Fibroblast of villous mesenchyme (primary cell): ENCODE results near the gene TIMP4. TPM values are rescaled to one million over a fixed set of nuclear protein-coding genes. Genes with fewer than 3 reads are reported as not detected.

ENCODE experiments used
- DNase-seq: peaks from one replicate; pipeline ENCODE4 v3.0.0-alpha.2; 2010; ENCODE audit warnings: low read depth
- H3K4me3 ChIP-seq: 2 replicates; pipeline ENCODE4 v1.5.1; 2011; ENCODE audit warnings: low read depth, mild to moderate bottlenecking, low read length
- total RNA-seq: library from RNA; depleted of rRNA; stranded (reverse); fragments of >200 nt; gene quantifications from 2 replicates; pipeline ENCODE4 v1.2.3, GENCODE V29; 2012
- TF ChIP-seq, protein P1 (sequence below): IDR thresholded peaks from 2 replicates; pipeline ENCODE4 v1.5.1; 2012; ENCODE audit warnings: low read depth, mild to moderate bottlenecking, low read length; ENCODE audit not compliant: insufficient read depth

Gene TIMP4
- total RNA-seq, 1 donor: 1.3 TPM

DNA sequence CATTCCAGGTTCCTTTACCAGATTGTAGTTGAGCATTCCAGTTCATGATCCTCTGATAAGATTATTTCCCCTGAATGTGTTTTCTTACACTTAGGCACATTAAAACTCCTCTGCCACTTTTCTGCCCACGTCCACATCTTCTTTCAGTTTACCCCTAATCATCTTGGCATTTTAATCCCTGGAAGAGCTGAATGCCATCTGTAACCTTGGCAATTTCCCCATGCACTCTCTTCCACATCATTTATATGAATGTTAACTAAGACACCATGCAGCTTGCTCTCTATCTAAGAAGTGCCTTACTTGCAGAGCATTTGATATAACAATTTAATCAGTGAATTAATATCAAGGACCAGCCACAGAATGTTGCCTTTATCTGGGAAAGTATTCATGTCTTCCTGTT is 25.8 kb downstream of the TIMP4 start:
- no peak for DNase-seq
- TF ChIP-seq, protein P1, sequence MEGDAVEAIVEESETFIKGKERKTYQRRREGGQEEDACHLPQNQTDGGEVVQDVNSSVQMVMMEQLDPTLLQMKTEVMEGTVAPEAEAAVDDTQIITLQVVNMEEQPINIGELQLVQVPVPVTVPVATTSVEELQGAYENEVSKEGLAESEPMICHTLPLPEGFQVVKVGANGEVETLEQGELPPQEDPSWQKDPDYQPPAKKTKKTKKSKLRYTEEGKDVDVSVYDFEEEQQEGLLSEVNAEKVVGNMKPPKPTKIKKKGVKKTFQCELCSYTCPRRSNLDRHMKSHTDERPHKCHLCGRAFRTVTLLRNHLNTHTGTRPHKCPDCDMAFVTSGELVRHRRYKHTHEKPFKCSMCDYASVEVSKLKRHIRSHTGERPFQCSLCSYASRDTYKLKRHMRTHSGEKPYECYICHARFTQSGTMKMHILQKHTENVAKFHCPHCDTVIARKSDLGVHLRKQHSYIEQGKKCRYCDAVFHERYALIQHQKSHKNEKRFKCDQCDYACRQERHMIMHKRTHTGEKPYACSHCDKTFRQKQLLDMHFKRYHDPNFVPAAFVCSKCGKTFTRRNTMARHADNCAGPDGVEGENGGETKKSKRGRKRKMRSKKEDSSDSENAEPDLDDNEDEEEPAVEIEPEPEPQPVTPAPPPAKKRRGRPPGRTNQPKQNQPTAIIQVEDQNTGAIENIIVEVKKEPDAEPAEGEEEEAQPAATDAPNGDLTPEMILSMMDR: no peak
- no peak overlapping the region for H3K4me3 ChIP-seq

DNA sequence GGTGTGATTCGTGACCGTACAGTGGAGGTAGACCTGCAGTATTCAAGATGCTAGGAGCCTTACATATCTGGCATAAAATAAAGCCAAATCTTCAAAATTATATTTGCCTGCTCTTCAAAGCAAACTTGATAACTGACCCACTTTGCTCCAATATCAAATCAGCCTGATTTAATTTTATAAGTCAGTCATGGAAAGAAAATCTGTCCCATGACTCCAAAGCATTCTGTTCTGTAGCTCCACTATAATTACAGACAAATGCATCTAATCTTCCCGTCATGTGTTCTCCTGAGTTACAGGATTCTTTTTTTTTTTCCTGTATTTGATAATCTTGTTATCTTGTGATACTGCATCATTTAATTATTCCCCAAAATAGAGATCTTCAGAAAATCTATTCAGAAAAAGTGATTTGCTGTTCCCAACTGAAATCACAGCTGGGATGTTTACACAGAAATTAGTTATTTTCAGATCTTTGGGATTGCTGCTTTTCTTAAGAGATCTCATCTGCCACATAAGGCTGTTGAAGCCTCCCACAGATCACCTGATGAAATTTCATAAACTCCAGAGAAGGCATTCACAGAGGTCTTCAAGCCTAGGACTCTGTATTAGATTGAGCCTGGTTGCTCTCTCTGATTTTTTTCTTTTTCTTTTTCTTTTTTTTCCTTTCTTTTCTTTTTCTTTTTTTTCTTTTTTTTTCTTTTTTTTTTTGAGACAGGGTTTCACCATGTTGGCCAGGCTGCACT is 27.2 kb downstream of the TIMP4 start:
- no peak for DNase-seq
- H3K4me3 ChIP-seq: no peak overlapping the region
- TF ChIP-seq, protein P1: no peak

DNA sequence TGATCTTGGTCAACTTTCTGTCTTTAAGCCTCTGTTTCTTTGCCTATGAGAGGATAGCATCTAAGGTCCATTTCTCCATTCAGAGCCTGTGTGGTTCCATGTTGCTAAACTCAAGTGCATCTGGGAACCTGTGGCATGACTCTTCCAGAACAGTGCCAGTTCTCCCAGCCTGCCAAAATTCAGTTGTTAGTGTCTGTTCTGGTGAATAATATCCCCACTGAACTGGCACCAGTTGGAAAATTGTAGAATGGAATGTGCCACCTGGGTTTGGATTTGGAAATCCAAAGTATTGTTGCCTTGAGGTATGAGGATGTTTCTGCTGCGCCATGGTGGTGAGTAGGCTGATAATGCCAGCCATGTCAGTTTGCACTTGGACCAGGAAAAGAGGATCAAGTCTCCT is 31.3 kb downstream of the TIMP4 start:
- DNase-seq: no peak
- TF ChIP-seq, protein P1: no peak
- no peak overlapping the region for H3K4me3 ChIP-seq

DNA sequence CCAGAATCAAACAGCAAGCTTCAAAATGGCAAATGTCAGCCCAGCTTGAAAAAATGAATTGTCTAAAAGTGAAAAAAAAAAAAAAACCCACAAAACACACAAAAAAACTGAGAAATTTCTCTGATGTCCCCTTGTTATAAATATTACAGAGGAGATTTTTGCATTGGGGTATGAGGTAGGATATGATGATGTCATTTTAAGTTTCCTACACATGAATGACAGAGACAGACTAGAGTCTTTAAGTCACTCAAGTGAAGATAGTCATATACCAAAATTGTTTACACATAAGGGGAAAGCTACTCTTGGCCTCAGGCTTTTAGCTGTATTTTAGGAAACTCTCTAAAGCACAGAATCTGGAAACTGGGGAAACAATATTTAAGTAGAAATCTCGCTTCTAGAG is 32.9 kb downstream of the TIMP4 start:
- DNase-seq: no peak
- TF ChIP-seq, protein P1: no peak
- H3K4me3 ChIP-seq: no peak overlapping the region

DNA sequence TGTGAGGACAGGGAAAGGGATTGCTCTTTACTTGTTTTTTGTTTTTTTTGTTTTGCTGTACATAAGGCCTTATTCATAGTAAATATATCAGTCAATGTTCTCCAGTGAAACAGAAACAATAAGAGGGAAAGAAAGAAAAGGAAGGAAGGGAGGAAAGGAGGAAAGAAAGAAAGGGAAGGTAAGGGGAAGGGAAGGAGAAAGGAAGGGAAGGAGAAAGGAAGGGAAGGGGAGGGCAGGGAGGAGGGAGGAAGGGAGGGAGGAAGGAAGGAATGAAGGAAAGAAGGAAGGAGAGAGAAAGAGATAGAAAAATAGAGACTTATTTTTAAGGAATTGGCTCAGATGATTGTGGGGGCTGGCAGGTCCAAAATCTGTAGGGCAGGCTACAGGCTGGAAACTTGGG is 37.2 kb downstream of the TIMP4 start:
- TF ChIP-seq, protein P1: no peak
- no peak overlapping the region for H3K4me3 ChIP-seq
- no peak for DNase-seq

DNA sequence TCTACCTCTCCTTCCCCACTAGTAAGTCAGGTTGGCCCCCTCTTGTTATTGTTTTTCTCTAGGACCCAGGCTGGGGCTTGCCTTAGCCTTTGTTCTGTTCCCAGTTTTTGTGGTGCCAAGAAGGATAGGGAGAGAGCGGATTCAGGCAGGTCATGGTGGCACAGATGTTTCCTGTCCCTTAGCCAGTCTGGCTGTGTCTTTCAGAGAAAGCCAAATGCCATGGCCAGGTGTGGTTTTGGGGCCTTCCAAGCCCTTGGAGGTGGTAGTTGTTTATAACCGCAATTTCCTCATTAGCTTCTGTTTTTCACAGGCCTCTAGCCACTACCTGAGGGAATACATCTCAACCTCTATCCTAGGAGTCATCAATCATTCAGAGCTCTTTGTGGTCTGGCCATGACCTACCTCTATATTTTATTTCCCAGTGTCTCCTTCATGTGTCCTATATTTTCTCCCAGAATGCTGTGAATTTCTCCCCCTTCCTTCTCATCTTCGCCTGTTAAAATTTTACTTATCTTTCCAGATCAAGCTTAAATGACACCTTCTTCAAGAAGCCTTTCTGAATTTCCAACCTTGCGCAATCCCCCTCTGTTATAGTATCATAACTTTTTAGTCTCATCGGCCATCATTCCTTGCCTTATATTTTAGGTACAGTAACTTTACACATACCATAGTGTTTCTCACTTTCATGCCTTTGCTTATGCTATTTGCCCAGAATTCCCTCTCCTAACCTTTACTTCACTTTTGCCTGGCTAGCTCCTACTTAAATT is 38.2 kb downstream of the TIMP4 start:
- H3K4me3 ChIP-seq: no peak overlapping the region
- TF ChIP-seq, protein P1: no peak
- no peak for DNase-seq

DNA sequence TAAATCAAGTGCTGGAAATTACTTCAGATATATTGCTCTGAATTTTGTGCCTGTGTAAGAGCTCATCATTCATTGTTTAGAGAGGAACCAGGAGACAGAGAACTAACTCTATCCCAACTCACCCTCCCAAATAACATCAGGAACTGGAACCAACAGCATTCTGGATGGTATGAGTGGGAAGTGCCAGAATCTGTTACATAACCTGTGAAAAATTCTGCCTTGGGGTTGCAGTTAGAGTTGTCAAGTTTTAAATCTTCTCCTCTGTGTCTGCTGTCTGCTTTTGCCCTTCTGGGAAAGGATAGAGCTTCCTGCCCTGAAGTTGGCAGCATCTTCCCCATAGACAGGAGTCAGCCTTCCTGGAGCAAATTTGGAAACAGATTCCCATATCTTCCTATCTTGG is 41.2 kb downstream of the TIMP4 start:
- H3K4me3 ChIP-seq: no peak overlapping the region
- DNase-seq: no peak
- TF ChIP-seq, protein P1: no peak
